ENCODE data around the gene UACA.

GRCh38 chr15:70659662-70660061 lies 103.7 kb downstream of the UACA start:
- TF ChIP-seq SMAD4 (CRISPR knock-in tag; IDR thresholded peaks at IDR 0.05) = no peak
- TF ChIP-seq, protein P1, sequence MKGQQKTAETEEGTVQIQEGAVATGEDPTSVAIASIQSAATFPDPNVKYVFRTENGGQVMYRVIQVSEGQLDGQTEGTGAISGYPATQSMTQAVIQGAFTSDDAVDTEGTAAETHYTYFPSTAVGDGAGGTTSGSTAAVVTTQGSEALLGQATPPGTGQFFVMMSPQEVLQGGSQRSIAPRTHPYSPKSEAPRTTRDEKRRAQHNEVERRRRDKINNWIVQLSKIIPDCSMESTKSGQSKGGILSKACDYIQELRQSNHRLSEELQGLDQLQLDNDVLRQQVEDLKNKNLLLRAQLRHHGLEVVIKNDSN (CRISPR knock-in tag; IDR thresholded peaks at IDR 0.05) = no peak
- TF ChIP-seq ZNF512 (CRISPR knock-in tag; IDR thresholded peaks at IDR 0.05; ENCODE audit: borderline replicate concordance) = no peak
- TF ChIP-seq, protein P2, sequence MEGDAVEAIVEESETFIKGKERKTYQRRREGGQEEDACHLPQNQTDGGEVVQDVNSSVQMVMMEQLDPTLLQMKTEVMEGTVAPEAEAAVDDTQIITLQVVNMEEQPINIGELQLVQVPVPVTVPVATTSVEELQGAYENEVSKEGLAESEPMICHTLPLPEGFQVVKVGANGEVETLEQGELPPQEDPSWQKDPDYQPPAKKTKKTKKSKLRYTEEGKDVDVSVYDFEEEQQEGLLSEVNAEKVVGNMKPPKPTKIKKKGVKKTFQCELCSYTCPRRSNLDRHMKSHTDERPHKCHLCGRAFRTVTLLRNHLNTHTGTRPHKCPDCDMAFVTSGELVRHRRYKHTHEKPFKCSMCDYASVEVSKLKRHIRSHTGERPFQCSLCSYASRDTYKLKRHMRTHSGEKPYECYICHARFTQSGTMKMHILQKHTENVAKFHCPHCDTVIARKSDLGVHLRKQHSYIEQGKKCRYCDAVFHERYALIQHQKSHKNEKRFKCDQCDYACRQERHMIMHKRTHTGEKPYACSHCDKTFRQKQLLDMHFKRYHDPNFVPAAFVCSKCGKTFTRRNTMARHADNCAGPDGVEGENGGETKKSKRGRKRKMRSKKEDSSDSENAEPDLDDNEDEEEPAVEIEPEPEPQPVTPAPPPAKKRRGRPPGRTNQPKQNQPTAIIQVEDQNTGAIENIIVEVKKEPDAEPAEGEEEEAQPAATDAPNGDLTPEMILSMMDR (IDR thresholded peaks at IDR 0.05) = no peak
- no peak for TF ChIP-seq ETV6 (CRISPR knock-in tag; IDR thresholded peaks at IDR 0.05)
- TF ChIP-seq GRHL2 (CRISPR knock-in tag; IDR thresholded peaks at IDR 0.05; ENCODE audit: insufficient replicate concordance, severe bottlenecking) = no peak
- TF ChIP-seq ZNF219 (CRISPR knock-in tag; IDR thresholded peaks at IDR 0.05; ENCODE audit: borderline replicate concordance) = no peak
- TF ChIP-seq JUN (CRISPR knock-in tag; IDR thresholded peaks at IDR 0.05) = no peak
- TF ChIP-seq, protein P3, sequence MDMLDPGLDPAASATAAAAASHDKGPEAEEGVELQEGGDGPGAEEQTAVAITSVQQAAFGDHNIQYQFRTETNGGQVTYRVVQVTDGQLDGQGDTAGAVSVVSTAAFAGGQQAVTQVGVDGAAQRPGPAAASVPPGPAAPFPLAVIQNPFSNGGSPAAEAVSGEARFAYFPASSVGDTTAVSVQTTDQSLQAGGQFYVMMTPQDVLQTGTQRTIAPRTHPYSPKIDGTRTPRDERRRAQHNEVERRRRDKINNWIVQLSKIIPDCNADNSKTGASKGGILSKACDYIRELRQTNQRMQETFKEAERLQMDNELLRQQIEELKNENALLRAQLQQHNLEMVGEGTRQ (CRISPR knock-in tag; IDR thresholded peaks at IDR 0.05) = no peak
- no peak for TF ChIP-seq CREB1 (CRISPR knock-in tag; IDR thresholded peaks at IDR 0.05)
